Keratinocyte (primary cell): ENCODE results near the gene TRPM6. TPM values are rescaled to one million over a fixed set of nuclear protein-coding genes. Genes with fewer than 3 reads are reported as not detected.

ENCODE experiments used
- DNase-seq: peaks from one replicate; pipeline ENCODE4 v3.0.0-alpha.2; 2011; ENCODE audit warnings: low read depth, missing footprints, low spot score
- FAIRE-seq: peaks from 2 replicates; lab custom pipeline; 2011; peaks lifted over from hg19 to GRCh38; lab: Jason Lieb, UNC
- H2AFZ ChIP-seq: 2 replicates; pipeline ENCODE4 v1.6.0; 2012; ENCODE audit warnings: low read length, control low read depth, inconsistent platforms; ENCODE audit not compliant: control insufficient read depth
- H3K27ac ChIP-seq: 2 replicates; pipeline ENCODE4 v1.5.1; 2011; ENCODE audit warnings: low read length; ENCODE audit not compliant: control insufficient read depth, insufficient read depth
- H3K27me3 ChIP-seq: 3 replicates; pipeline ENCODE4 v1.6.0; 2011; ENCODE audit warnings: low read length; ENCODE audit not compliant: control insufficient read depth, insufficient read depth; ENCODE audit errors: extremely low read depth
- H3K36me3 ChIP-seq, 2 experiments: 2 replicates in 1 of 2; 3 replicates in 1 of 2; pipeline ENCODE4 v1.5.1; 2011; ENCODE audit warnings: low read length in 2 of 2, mild to moderate bottlenecking in 1 of 2; ENCODE audit not compliant: control insufficient read depth in 2 of 2, insufficient read depth in 2 of 2; ENCODE audit errors: extremely low read depth in 1 of 2
- H3K4me1 ChIP-seq: 3 replicates; pipeline ENCODE4 v1.5.1; 2011; ENCODE audit warnings: low read length; ENCODE audit not compliant: control insufficient read depth, insufficient read depth; ENCODE audit errors: extremely low read depth
- H3K4me2 ChIP-seq: 3 replicates; pipeline ENCODE4 v1.6.0; 2011; ENCODE audit warnings: low read depth, low read length; ENCODE audit not compliant: control insufficient read depth, insufficient read depth; ENCODE audit errors: extremely low read depth
- H3K4me3 ChIP-seq, 3 experiments: fragments of 200-600 bp in 1 of 3; sonication (generic) in 1 of 3; 2 replicates in 2 of 3; 3 replicates in 1 of 3; pipeline ENCODE4 v1.5.1; 2011 to 2016; ENCODE audit warnings: low read length in 3 of 3, mild to moderate bottlenecking in 3 of 3, control low read depth in 2 of 3, inconsistent platforms in 1 of 3, low read depth in 1 of 3, mixed read lengths in 1 of 3, mixed run types in 1 of 3, moderate library complexity in 1 of 3; ENCODE audit not compliant: control insufficient read depth in 2 of 3, insufficient read depth in 2 of 3; ENCODE audit errors: extremely low read depth in 1 of 3
- H3K79me2 ChIP-seq: 2 replicates; pipeline ENCODE4 v1.6.0; 2012; ENCODE audit warnings: low read length; ENCODE audit not compliant: control insufficient read depth, insufficient read depth
- H3K9ac ChIP-seq: 3 replicates; pipeline ENCODE4 v1.6.0; 2011; ENCODE audit warnings: low read length; ENCODE audit not compliant: control insufficient read depth, insufficient read depth; ENCODE audit errors: extremely low read depth
- H3K9me1 ChIP-seq: 3 replicates; pipeline ENCODE4 v1.6.0; 2011; ENCODE audit warnings: low read length; ENCODE audit not compliant: control insufficient read depth, insufficient read depth; ENCODE audit errors: extremely low read depth
- H3K9me3 ChIP-seq: 2 replicates; pipeline ENCODE4 v1.5.1; 2012; ENCODE audit warnings: low read depth, low read length; ENCODE audit not compliant: control insufficient read depth
- H4K20me1 ChIP-seq: 3 replicates; pipeline ENCODE4 v1.6.0; 2011; ENCODE audit warnings: low read length; ENCODE audit not compliant: control insufficient read depth, insufficient read depth; ENCODE audit errors: extremely low read depth
- EZH2 ChIP-seq: IDR thresholded peaks from one replicate; pipeline ENCODE4 v1.6.1; 2012; ENCODE audit warnings: inconsistent platforms, mild to moderate bottlenecking, low read length, moderate library complexity
- dilution Hi-C: fragments of 300-500 bp; cut with MboI; formaldehyde crosslinking; loops from one replicate; pipeline ENCODE4 v1.7.0; 2020; ENCODE audit warnings: low sequenced_read_pairs; ENCODE audit not compliant: extremely low pct_ligation_motif_present
- polyA plus RNA-seq, 5 experiments: library from polyadenylated mRNA; depleted of rRNA in 3 of 5; stranded (reverse) in 3 of 5; stranded (forward) in 1 of 5; unstranded in 1 of 5; fragments of >200 nt; gene quantifications; 1 replicate in 1 of 5; 2 replicates in 3 of 5; 3 replicates in 1 of 5; pipeline versions ENCODE4 v1.2.1 to v1.2.3, GENCODE V29; 2011 to 2012; ENCODE audit warnings: missing spikeins in 2 of 5, low read depth in 1 of 5, low replicate concordance in 1 of 5
- TF ChIP-seq, protein P1 (sequence below), 3 experiments: IDR thresholded peaks in 1 of 3; conservative IDR thresholded peaks in 1 of 3; optimal IDR thresholded peaks in 1 of 3; 2 replicates in 2 of 3; 3 replicates in 1 of 3; pipeline versions ENCODE3 to v1.5.1; 2011; ENCODE audit warnings: low read length in 3 of 3, mild to moderate bottlenecking in 3 of 3, moderate library complexity in 2 of 3, control low read depth in 1 of 3, inconsistent platforms in 1 of 3; ENCODE audit not compliant: insufficient read depth in 2 of 3; ENCODE audit errors: extremely low read depth in 1 of 3

TRPM6 gene
- polyA plus RNA-seq, 1 donor (not counting 4 experiments of a cell fraction or from before 2014, with no cell fraction given), result 0.18 TPM

- no peak overlapping the region for H3K9ac ChIP-seq
- no peak overlapping the region for H3K4me2 ChIP-seq
- dilution Hi-C loops, result no loop called here
- no peaks in the 10 kb centered on the region for H3K9me1 ChIP-seq
- H3K9me3 ChIP-seq, result no peaks in the 10 kb centered on the region
- H3K27ac ChIP-seq, result no peak overlapping the region
- no peak for FAIRE-seq
- H3K79me2 ChIP-seq, result no peaks in the 10 kb centered on the region
- H3K36me3 ChIP-seq, result no peaks in the 10 kb centered on the region
- no peaks in the 10 kb centered on the region for H3K4me1 ChIP-seq
- H3K4me3 ChIP-seq, result no peak overlapping the region
- DNase-seq, result no peak
- no peak overlapping the region for H2AFZ ChIP-seq
- no peaks in the 10 kb centered on the region for H4K20me1 ChIP-seq
- TF ChIP-seq EZH2, result no peak
- TF ChIP-seq, protein P1, sequence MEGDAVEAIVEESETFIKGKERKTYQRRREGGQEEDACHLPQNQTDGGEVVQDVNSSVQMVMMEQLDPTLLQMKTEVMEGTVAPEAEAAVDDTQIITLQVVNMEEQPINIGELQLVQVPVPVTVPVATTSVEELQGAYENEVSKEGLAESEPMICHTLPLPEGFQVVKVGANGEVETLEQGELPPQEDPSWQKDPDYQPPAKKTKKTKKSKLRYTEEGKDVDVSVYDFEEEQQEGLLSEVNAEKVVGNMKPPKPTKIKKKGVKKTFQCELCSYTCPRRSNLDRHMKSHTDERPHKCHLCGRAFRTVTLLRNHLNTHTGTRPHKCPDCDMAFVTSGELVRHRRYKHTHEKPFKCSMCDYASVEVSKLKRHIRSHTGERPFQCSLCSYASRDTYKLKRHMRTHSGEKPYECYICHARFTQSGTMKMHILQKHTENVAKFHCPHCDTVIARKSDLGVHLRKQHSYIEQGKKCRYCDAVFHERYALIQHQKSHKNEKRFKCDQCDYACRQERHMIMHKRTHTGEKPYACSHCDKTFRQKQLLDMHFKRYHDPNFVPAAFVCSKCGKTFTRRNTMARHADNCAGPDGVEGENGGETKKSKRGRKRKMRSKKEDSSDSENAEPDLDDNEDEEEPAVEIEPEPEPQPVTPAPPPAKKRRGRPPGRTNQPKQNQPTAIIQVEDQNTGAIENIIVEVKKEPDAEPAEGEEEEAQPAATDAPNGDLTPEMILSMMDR (optimal IDR thresholded peaks at IDR 0.05 in 1 of 3, IDR thresholded peaks at IDR 0.05 in 1 of 3, conservative IDR thresholded peaks at IDR 0.05 in 1 of 3; ENCODE audit: extremely low read depth in 1 of 3, insufficient read depth in 2 of 3, low read length in 3 of 3), result no peak
- no peaks in the 10 kb centered on the region for H3K27me3 ChIP-seq
Observed at GRCh38 chr9:74824654-74825053, 63.1 kb downstream of the TRPM6 start.

DNA sequence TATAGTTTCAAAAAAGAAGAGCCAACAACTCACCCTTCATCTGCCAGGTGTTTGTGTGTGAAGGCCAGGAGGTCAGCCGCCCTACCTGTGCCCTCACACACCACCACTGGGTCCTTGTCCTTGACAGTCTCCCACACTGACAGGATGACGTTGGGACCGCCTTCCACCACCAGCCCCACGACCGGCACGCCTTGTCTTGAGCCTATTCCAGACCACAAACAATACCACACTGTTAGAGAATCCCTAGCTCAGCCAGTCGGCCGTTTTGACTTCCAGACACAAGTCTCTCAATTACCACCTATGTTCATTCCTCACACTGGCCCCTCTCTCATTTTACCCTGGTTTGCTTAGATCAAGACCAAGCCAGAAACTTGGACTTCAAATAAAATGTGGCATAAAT lies 66.1 kb downstream of the TRPM6 start:
- H3K4me1 ChIP-seq, result no peaks in the 10 kb centered on the region
- no peak overlapping the region for H3K9ac ChIP-seq
- no peaks in the 10 kb centered on the region for H3K9me3 ChIP-seq
- TF ChIP-seq, protein P1 (optimal IDR thresholded peaks at IDR 0.05 in 1 of 3, IDR thresholded peaks at IDR 0.05 in 1 of 3, conservative IDR thresholded peaks at IDR 0.05 in 1 of 3; ENCODE audit: extremely low read depth in 1 of 3, insufficient read depth in 2 of 3, low read length in 3 of 3), result no peak
- no peak for TF ChIP-seq EZH2
- no peak overlapping the region for H3K4me3 ChIP-seq
- no peaks in the 10 kb centered on the region for H3K36me3 ChIP-seq
- H3K9me1 ChIP-seq, result no peaks in the 10 kb centered on the region
- no peak overlapping the region for H3K4me2 ChIP-seq
- dilution Hi-C loops, result no loop called here
- H2AFZ ChIP-seq, result no peak overlapping the region
- no peak overlapping the region for H3K27ac ChIP-seq
- H4K20me1 ChIP-seq, result no peaks in the 10 kb centered on the region
- H3K79me2 ChIP-seq, result no peaks in the 10 kb centered on the region
- no peak for FAIRE-seq
- H3K27me3 ChIP-seq, result no peaks in the 10 kb centered on the region
- no peak for DNase-seq
